ENCODE results near the gene AP2A2.

DNA sequence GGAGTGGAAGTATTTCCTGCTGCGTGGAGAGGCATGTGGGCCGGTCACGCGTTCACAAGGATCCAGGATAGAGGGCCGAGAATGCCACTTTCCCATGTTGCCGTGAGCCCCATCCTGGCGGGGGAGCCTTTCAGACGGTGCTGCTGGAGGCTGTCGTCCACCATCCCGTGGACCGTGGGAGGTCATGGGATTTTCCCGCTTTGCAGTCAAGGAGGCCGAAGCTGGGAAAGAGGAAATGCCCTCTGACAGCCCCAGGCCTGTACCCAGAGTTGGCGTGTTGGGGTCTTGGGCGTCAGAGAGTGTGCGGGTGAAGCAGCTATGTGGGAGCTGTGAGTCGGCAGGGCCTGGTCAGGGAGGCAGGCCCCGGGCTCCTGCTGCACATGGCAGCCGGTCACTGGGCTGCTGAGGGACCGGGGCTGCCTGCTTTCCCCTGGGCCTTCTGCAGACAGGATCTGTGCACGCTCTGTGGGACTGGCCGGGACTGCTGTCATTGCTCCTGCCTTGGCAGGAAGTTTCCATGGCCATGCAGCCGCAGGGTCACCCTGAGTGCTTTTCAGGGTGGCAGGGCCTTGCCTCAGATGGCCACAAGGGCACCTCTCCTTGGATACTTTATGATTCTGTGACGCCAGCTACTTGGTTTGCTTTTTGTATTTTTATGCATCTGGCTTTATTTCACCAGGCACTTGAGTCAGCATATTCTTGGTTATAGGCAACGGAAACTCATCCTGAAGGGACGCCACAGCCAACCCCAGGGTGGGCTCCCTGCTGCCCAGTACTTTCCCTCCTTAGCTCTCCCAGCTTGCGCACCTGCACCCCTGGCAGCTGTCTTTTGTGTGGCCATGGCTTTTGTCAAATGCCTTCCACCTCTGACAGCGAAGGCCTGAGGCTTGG, 52.4 kb downstream of the AP2A2 start:
- TF ChIP-seq, protein P1, sequence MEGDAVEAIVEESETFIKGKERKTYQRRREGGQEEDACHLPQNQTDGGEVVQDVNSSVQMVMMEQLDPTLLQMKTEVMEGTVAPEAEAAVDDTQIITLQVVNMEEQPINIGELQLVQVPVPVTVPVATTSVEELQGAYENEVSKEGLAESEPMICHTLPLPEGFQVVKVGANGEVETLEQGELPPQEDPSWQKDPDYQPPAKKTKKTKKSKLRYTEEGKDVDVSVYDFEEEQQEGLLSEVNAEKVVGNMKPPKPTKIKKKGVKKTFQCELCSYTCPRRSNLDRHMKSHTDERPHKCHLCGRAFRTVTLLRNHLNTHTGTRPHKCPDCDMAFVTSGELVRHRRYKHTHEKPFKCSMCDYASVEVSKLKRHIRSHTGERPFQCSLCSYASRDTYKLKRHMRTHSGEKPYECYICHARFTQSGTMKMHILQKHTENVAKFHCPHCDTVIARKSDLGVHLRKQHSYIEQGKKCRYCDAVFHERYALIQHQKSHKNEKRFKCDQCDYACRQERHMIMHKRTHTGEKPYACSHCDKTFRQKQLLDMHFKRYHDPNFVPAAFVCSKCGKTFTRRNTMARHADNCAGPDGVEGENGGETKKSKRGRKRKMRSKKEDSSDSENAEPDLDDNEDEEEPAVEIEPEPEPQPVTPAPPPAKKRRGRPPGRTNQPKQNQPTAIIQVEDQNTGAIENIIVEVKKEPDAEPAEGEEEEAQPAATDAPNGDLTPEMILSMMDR (conservative IDR thresholded peaks at IDR 0.05; ENCODE audit: low read depth, low read length), result no peak
- no peak for TF ChIP-seq EZH2 (IDR thresholded peaks at IDR 0.05; ENCODE audit: borderline replicate concordance, low read depth, low read length, poor library complexity, severe bottlenecking)
